K562 (cell line): ENCODE data around the gene SHC1.

ENCODE experiments used
- EZH2 ChIP-seq: IDR thresholded peaks from 2 replicates; pipeline ENCODE4 v1.6.1; 2012; ENCODE audit warnings: low read depth, mild to moderate bottlenecking, inconsistent platforms, low read length, borderline replicate concordance
- TEAD1 ChIP-seq, 2 experiments: fragments of 450-650 bp in 1 of 2; sonication (generic) in 1 of 2; formaldehyde crosslinking; IDR thresholded peaks; 2 replicates each; pipeline versions ENCODE4 v1.4.0 to v1.8.0; 2020 to 2022; ENCODE audit warnings: mild to moderate bottlenecking in 2 of 2, missing genetic modification reagents in 1 of 2
- YY1 ChIP-seq, 3 experiments: IDR thresholded peaks; 2 replicates each; pipeline ENCODE4 v1.6.1; 2011; ENCODE audit warnings: low read length in 2 of 3, mild to moderate bottlenecking in 2 of 3, moderate library complexity in 2 of 3, borderline replicate concordance in 1 of 3, control low read depth in 1 of 3, low read depth in 1 of 3; ENCODE audit not compliant: insufficient read depth in 3 of 3, insufficient replicate concordance in 2 of 3, control insufficient read depth in 1 of 3, insufficient read length in 1 of 3; ENCODE audit errors: extremely low read depth in 1 of 3
- ZNF274 ChIP-seq: IDR thresholded peaks from 2 replicates; pipeline ENCODE4 v1.6.1; 2011; ENCODE audit warnings: low read depth, mild to moderate bottlenecking, low read length, moderate library complexity, borderline replicate concordance

DNA sequence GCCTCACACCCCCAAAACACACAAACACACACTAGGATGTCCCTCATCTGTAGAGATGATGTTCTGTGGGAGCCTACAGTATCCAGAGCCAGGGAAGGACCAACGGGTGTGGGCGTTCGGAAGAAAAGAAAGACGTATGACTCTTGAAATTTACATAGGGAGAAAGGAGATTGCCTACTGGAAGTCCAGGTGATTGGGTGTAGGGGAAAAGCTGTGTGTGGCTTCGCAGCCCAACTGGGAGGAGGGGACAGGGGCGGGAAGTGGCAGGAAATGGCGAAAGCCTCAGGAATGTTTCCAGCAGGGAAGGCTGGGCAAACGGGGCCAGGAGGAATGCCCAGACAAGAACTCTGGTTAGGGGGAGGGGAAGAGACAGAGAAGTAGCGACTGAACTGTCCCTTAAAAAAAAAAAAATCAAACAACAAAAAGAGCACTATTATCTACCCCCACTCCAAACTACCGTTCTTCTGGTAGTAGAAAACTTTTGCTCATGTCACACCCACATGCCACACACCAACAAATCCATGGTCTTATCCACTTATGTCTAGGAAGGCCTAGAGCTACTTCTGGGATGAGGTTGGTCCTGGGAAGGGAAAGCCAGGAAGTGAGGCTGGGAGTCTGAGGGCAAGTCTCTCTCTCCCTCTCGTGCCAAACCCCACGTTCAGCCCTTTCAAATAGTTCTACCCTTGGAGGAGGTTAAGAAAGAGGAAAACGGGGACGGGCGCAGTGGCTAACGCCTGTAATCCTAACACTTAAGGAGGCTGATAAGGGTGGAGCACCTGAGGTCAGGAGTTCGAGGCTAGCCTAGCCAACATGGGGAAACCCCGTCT, 2.2 kb upstream of the SHC1 start:
- TF ChIP-seq YY1 (IDR thresholded peaks at IDR 0.05; ENCODE audit: borderline replicate concordance in 1 of 3, control insufficient read depth in 1 of 3, extremely low read depth in 1 of 3, insufficient read depth in 3 of 3, insufficient read length in 1 of 3, insufficient replicate concordance in 2 of 3, low read depth in 1 of 3, low read length in 2 of 3) (no peak), ZNF274 (no peak), EZH2 (no peak), TEAD1 (CRISPR knock-in tag; IDR thresholded peaks at IDR 0.05) (no peak)
